HG03045 (cell line): ENCODE measurements around the gene COL4A2.

Source experiments
- ATAC-seq: cut with Tn5 transposase; IDR thresholded peaks from one replicate; pipeline ENCODE4 v1.9.1; 2021; ENCODE audit warnings: mild to moderate bottlenecking, moderate library complexity; ENCODE audit not compliant: unreplicated experiment

Gene COL4A2

DNA sequence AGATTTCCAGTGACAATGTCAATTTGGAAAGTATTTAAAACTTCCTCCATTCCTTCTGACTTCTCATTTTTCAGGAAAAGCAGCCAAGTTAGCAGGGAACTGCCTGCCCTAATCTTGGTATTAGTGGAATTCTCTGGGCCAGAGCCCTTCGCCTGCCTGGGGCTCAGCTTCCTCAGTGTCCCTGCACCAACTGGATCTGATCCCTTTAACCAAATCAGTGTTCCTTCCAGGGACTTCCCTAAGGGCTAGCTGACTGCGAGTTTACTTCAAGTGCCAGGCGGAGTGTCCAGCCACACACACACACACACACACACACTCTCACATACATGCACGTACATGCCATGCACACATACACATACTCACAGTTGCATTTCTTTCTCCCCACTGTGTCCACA is 234.4 kb downstream of the COL4A2 start:
- ATAC-seq = no peak

DNA sequence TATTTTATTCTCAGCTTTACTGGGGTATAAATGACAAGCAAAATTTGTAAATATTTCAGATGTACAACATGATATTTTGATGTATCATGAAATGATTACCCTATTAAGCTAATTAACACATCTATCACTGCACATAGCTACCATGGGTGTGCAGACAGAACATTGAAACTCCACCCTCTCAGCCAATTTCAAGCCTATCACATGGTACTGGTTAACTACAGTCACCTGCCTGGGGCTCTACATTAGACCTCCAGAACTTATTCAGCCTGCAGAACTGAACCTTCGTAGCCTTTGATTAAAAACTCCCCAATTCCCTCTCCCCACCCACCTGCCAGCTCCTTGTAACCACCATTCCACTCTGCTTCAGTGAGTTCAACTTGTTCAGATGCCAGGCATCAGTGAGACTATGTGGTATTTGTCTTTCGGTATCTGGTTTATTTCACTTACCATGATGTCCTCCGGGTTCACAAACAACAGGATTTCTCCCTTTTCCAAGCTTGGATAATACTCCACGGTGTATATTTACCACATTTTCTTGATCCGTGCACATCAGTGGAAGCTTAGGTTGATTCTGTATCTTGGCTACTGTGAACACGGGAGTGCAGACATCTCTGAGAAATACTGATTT is 235.2 kb downstream of the COL4A2 start:
- ATAC-seq = no peak

DNA sequence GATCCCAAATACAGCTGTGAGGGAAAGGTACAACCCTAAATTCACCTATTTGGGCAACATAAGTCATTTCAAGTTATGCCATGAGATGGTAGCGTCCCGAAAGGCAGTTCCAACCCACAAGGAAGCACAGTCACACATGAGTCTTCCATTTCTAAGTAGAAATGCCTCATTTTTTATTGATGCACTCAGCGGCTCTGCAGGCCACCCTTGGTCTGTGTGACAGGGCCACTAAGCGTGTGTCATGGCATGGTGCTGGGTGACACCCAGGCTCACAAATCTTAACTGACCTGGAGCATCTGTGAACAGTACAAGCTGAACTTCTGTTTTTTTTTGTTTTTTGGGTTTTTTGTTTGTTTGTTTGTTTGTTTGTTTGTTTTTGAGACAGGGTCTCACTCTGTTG is 239.3 kb downstream of the COL4A2 start:
- ATAC-seq = no peak

DNA sequence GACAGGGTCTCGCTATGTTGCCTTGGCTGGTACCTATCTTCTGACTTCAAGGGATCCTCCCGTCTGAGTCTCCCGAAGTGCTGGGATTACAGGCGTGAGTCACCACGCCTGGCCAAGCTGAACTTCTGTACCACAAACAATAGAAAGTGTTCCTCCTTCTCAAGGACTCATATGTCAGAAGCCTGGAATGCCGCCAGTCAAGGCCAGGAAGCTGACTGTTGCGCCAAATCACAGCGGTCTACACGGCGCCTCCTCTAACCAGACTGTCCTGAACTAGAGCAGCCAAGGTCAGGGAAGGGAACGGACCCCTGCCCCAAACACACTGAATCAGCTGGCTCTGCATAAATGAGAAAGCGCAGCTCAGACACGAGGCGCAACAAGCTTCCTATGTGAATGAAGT is 239.8 kb downstream of the COL4A2 start:
- ATAC-seq = no peak

DNA sequence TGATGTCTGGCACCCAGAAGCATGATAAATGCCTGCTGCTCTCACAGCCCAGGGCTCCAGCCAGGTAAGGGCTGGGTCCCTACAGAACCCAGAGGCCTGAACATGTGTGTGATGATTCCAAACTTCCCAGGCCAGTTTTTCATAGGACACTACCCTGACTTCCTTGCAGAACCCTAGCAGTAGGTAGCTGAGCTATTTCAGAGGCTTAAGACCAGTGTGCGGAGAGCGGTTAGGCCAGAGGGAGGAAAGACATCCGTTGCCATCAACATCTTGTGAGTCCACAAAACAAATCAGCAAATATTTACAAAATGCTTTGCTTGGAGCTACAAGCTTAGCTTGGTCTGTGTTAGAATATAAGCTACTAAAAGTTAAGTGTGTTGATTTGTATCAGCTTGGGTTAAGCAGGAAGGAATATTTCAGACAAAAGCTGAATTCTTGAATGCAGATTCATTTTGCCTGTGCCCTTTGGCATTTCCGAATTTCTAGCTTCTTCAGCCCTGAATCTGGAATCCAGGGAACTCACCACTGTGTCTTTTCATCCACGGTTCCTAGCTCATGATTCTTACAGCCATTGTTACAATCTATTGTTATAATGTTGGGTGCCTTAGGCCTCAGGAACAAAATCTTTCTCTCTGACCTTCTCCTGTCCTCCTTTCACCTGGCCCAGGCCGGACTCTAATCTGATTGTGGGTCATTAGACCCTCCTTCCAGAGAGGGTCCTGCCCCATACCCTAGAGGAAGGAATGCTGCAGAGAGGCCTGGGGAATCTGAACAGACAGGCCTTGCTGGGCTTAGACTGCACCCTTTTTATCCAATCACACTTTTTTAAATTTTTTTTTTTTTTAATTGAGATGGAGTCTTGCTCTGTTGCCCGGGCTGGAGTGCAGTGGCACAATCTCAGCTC is 242.1 kb downstream of the COL4A2 start:
- no peak for ATAC-seq

DNA sequence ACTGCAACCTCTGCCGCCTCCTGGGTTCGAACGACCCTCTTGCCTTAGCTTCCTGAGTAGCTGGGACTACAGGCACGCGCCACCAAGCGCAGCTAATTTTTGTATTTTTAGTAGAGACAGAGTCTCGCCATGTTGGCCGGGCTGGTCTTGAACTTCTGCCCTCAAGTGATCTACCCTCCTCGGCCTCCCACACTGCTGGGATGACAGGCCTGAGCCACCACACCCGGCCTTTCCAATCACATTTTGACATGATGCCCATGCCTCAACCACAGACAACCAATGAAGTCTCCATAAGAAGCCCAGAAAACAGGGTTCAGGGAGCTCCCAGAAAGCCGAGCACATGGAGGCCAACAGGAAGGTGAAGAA is 242.7 kb downstream of the COL4A2 start:
- ATAC-seq = no peak

DNA sequence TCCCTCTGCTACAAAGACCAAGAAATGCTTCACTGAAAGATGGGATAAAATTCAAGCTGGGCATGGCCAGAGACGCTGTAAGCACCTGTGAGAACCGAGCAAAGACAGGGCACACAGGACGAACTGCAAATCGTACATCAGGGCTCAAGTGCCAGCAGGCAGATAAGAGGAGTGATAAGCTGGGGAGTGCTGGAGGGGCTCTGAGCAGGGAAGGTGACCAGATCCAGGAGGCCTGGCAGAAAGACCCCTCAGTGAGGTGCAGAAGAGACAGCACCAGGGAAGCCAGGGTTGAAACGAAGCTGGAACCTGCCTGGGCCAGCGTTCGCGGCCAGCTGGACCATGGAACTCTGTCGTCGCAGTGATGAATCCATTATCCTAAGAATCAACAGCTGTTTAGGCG is 244.2 kb downstream of the COL4A2 start:
- ATAC-seq = no peak

DNA sequence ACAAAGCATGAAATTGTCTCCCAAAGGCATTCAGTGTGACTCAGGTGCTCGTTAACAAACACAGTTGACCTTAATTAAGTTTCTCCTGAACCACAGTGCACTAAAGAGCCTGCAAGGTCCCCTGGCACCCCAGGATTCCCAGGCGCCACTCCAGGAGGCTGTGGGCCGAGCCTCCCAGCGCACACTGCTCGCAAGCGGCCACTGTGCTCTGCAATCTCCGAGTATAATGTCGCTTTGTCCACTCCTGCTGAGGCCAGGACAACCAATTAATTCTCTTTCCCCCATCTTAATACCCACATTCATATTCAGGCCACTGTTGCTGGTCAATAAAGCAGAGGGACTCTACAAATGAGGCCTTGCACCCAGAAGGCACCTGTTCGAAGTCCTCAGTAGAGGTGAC is 245.7 kb downstream of the COL4A2 start:
- ATAC-seq = no peak

DNA sequence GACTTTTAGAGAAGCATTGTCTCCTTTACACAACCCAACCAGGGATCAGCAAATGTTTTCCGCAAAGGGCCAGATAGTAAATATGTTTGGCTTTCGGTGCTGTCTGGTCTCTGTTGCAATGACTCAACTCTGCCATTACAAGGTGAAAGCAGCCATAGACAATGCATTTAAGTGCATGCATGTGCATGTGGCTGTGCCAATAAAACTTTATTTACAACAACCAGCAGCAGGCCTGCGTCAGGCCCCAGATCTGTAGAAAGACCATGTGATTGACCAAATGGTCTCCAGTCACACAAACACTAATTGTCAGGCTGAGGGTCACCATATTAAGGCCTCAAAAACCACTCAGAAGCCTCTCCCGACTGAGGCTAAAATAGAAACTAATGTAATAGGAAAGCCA is 246.3 kb downstream of the COL4A2 start:
- no peak for ATAC-seq

DNA sequence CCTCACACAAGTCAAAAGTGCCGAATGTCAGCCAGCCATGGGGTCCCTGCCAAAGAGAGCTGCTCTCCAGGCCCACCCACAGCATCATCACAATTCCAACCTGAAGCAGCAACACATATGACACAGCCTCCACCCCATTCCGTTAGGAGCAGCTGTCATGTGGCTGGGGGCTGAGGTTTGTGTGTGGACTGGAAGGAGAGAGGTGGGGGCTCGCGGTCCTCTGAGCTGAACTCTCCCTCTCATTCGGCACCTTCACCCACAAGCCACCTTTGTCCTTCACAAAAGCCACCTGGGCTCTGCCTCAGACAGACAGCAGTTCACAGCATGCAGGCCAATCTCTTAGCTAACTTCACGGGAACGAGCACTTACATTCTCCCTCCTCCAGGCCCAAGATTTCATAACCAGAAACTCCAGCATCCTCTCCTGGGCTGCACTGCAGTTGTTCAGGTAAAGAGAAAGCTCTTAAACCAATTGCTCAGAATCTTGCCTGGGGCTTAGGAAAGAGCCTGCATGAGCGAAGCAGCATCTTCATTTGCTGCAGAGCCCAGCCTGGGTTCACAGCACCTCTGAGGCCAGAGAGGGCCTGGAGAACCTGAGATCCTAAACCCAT is 247.2 kb downstream of the COL4A2 start:
- no peak for ATAC-seq

DNA sequence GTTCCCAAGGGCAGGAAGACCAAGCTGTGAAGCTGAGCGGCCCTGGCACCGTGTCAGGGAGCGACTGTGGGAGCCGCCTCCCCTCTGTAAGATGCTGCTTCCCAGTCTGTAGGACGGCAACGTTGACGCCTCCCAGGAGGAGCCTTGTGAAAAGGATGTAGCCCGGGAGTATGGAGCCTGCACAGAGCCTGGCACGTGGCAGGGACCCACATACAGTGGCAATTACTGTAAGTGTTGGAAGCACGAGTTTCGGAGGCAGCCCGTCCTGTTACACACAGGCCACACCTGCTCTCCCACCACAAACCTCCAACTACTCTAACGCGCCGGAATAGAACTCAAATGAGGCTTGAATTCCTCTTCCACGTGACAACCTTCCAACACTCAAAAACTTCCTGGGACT is 247.9 kb downstream of the COL4A2 start:
- no peak for ATAC-seq

DNA sequence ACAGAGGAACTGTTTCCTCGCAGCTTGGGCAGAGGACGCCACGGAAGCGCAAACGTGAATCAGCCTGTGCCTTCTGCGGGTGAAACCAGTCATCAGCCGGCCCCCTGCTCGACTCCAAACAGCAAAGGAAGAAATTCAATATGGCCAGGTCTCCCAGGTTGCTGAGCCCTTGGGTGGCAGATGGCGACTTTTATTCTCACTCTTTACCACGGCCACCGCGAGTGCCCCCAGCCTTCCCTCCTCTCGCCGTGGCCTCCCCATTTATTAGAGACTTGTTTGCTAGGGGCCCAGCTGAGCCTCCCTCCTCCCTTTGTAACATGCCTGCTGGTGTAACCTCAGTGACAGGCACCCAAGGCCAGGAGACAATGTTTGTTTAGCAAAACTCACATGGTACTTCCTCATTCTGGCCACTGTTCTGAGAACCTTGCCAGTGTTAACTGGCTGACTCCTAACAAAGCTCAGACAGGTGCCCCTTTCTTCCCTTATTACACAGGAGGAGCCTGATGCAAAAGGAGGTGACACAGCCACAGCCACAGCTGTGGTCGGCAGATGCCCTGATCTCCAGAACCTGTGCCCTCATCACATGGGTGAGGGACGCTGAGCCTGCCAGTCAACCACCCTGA is 248.6 kb downstream of the COL4A2 start:
- ATAC-seq = no peak

DNA sequence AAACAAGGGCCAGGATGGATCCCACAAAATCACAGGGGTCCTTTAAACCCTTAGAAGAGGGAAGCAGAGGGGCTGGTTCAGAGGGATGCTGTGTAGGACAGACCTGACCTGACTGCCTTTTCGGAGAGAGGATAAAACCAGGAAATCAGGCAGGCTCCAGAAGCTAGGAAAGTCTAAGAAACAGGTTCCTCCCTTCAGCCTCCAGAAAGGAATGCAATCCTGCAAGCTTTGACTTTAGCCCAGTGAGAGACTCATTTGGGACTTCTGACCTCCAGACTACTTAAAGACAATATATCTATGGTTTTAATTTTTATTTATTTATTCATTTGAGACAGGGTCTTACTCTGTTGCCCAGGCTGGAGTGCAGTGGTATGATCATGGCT is 249.1 kb downstream of the COL4A2 start:
- no peak for ATAC-seq

DNA sequence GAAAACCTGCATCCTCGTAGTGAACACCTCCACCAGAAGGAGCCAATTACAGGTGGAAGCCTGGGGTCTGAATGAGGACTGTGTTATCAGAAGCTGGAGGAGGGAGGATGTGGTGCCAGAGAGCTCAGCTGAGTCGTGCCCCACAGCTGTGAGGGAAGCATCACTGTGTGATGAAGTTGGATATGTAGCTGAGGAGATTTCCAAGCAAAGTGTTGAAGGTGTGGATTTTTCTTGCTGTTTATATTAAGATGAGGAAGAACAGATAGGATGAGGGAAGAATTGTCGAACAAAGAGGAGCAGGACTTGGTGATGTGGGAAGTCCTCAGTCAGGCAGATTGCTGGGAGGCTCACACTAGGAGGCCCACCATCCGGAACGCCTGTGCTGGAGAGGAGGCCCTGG is 250.0 kb downstream of the COL4A2 start:
- ATAC-seq = no peak

DNA sequence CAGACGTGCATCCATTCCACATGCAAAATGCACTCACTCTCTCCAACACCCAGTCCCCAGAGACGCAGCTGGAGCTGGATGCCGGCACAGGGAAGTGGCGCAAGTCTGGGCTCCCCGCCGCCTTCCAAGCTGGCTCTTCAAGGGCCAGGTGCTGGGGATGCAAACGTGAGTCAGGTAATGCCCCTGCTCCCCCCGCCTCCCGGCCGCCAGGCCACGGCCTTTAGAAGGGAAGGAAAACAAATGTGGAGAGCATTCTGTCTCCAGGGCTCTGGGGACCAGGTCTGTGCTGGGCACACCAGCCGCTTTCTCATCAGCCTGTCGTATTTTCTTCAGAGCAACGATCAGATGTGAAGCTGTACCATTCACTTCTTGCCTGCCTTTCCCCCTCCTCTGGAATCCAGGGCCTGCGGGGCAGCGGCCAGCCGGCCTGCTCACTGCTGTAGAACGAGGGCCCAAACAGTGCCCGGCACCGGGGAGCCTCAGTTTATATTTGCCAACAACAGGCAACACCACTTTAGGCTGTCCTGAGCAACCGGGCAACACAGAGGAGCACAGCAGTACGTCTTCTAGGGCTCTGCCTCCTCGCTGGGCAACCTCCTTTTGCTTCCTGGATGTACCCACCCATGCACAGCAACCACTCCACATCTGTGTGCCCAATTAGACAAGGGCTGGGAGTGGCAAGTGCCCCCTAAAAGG is 250.7 kb downstream of the COL4A2 start:
- no peak for ATAC-seq

DNA sequence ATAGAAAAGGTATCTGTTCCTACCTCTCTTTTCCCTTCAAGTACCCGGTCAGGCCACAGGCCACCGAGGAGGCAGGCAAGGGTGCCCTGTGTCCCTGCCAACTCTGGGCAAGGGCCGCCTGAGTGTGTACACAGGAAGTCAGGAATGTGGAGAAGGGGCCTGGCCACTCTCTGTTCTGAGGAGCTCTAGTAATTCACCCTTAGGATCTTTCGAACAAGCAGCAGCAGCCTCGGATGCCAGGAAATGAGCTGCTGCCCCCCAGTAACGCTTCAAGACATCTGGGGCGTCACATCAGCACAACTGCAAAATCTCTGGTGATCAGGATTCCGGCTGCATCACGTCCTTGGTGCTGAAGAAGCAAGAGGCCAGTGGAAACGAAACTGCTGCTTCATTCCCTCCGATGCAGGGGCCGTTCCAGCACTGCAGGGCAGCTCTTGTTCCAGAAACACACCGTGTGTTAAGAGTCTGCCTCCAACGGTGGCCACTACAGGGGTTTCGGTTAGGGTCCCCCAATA is 252.4 kb downstream of the COL4A2 start:
- no peak for ATAC-seq

DNA sequence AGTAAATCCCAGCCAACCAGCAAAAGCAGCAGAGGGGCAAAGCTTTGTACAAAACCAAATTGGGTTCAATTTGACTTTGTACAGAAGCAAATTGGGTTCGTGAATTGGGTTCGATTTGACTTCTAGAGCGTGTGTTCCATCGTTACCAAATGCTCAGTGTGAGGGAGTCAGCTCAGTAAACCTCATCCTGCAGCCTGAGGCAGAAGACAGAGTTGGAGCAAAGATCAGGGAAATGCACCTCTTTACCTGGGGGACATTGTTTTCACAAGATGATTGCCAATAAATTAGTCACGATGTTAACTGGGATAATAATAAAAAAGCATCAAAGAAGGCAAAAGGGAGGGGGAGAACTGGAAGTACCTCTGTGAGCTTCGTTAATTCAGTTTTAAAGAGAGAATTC is 252.9 kb downstream of the COL4A2 start:
- ATAC-seq = no peak

DNA sequence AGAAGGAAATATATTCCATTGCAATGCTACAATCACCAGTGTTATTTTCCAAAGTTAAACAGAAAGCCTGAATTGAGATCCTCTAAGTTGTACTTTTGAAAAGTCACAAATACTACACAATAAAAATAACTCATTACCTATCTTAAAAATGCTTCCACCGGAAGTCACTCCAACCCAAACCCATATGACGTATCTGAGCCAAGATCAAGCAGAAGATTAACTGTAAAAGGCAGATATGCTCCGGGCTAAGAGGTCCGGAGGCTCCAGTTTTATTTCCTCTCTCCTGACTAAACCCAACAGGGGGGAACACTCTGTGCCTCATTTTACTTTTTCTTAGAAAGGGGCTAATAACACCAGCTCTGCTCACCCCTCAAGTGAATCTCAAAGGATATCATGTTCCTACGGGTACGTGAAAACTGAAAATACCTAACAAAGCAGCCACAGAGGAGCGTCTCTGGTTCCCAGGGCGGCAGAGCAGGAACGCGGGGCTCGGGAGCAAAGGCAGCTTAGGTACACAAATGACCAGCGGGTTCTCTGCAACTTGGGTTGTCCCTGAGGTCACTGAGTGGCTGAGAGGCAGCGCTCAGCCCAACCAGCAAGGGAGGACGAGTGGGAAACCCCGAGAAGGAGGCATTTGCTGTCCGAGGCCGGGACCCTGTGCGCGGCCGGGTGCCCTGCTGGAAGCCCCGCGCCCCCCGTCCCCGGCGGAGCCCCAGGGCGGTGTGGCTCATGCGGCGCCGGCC is 253.7 kb downstream of the COL4A2 start:
- peak; percentile 31 for ATAC-seq

DNA sequence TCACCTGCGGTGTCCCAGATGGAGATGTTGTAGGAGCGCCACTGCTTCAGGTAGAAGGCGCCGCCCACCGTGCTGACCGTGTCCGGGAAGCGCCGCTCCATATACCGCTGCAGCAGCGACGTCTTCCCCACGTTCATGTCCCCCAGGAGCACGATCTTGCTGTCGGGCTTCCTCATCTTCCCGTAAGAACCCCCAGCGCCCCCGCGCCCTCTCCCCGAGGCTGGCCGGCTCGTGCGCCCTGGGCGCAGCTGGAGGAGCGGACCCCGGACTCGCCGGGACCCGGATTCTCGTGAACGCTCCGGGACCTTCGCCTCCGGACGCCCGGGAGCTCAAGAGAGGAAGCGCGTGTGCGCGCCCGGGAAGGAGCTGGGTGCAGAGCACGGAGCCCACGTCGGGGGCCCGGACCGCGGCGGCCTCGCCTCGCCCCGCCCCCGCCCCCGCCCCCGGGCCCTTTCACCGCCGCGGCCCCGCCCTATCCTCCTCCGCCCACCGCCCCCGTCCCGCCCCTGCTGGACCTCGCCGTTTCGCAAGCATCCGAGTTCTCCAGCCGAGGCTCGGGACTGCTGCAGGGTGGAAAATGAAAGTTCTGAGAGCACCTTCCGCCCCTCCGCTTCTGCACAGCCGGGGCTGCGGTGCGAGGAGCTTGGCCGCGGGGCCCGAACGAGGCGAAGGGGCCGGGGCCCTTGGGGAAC is 254.4 kb downstream of the COL4A2 start, which contains the start of gene RAB20:
Gene RAB20, minus strand, starts transcription at position 379 of the 692 bp plus-strand sequence. Its CDS starts 203 bp downstream, at position 176.
- ATAC-seq = peak; percentile 76
